ENCODE measurements around the gene PLA2G7.
A peak's percentile ranks its signal among the peaks of the same experiment; 100 is the strongest.

PLA2G7 gene

GRCh38 chr6:46676604-46677313 is 58.4 kb downstream of the PLA2G7 start:
- no peak overlapping the region for H3K4me3 ChIP-seq (ENCODE audit: low read depth, low read length)
- no peak for TF ChIP-seq CTCF (IDR thresholded peaks at IDR 0.05; ENCODE audit: low read depth, low read length, missing control alignments)
- no peak for DNase-seq (ENCODE audit: low read depth)

GRCh38 chr6:46674410-46674809 is 60.8 kb downstream of the PLA2G7 start:
- TF ChIP-seq CTCF (IDR thresholded peaks at IDR 0.05; ENCODE audit: low read depth, low read length, missing control alignments) = no peak
- no peak overlapping the region for H3K4me3 ChIP-seq (ENCODE audit: low read depth, low read length)

GRCh38 chr6:46667377-46667776 is 67.8 kb downstream of the PLA2G7 start:
- no peak for TF ChIP-seq CTCF (IDR thresholded peaks at IDR 0.05; ENCODE audit: low read depth, low read length, missing control alignments)
- no peak overlapping the region for H3K4me3 ChIP-seq (ENCODE audit: low read depth, low read length)
- no peak for DNase-seq (ENCODE audit: low read depth)

More at GRCh38 chr6:46674410-46674809, 60.8 kb downstream of the PLA2G7 start:
- no peak for DNase-seq (ENCODE audit: low read depth)

GRCh38 chr6:46661483-46661882 is 73.7 kb downstream of the PLA2G7 start:
- no peak for DNase-seq (ENCODE audit: low read depth)
- H3K4me3 ChIP-seq (ENCODE audit: low read depth, low read length) = no peak overlapping the region
- TF ChIP-seq CTCF (IDR thresholded peaks at IDR 0.05; ENCODE audit: low read depth, low read length, missing control alignments) = no peak

- H3K4me3 ChIP-seq (ENCODE audit: low read depth, low read length) = no peak overlapping the region
- no peak for DNase-seq (ENCODE audit: low read depth)
- no peak for TF ChIP-seq CTCF (IDR thresholded peaks at IDR 0.05; ENCODE audit: low read depth, low read length, missing control alignments)
Measured at GRCh38 chr6:46657642-46658041, 77.5 kb downstream of the PLA2G7 start.

- H3K4me3 ChIP-seq (ENCODE audit: low read depth, low read length) = no peak overlapping the region
- no peak for DNase-seq (ENCODE audit: low read depth)
- TF ChIP-seq CTCF (IDR thresholded peaks at IDR 0.05; ENCODE audit: low read depth, low read length, missing control alignments) = peak; percentile 39
Measured at GRCh38 chr6:46655803-46656202, 79.4 kb downstream of the PLA2G7 start.

Measured in GM12864 (cell line).